ENCODE measurements around the gene PCNX2.

- TF ChIP-seq, protein P1, sequence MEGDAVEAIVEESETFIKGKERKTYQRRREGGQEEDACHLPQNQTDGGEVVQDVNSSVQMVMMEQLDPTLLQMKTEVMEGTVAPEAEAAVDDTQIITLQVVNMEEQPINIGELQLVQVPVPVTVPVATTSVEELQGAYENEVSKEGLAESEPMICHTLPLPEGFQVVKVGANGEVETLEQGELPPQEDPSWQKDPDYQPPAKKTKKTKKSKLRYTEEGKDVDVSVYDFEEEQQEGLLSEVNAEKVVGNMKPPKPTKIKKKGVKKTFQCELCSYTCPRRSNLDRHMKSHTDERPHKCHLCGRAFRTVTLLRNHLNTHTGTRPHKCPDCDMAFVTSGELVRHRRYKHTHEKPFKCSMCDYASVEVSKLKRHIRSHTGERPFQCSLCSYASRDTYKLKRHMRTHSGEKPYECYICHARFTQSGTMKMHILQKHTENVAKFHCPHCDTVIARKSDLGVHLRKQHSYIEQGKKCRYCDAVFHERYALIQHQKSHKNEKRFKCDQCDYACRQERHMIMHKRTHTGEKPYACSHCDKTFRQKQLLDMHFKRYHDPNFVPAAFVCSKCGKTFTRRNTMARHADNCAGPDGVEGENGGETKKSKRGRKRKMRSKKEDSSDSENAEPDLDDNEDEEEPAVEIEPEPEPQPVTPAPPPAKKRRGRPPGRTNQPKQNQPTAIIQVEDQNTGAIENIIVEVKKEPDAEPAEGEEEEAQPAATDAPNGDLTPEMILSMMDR (IDR thresholded peaks at IDR 0.05): no peak
- TF ChIP-seq EZH2 (IDR thresholded peaks at IDR 0.05; ENCODE audit: borderline replicate concordance, insufficient read depth, low read depth, low read length, poor library complexity, severe bottlenecking): no peak
Observed at GRCh38 chr1:233022246-233022645, 273.3 kb downstream of the PCNX2 start.

All from B cell (primary cell).